H9 (cell line): ENCODE data around the gene UBP1. TPM values are rescaled to one million over a fixed set of nuclear protein-coding genes. Genes with fewer than 3 reads are reported as not detected.

Experiments used
- DNase-seq: peaks from one replicate; pipeline ENCODE4 v3.0.0-alpha.2; 2017
- H2AFZ ChIP-seq: one replicate; pipeline ENCODE4 v1.6.1; 2013; ENCODE audit warnings: mild to moderate bottlenecking, low read length, control low read depth, moderate library complexity
- H2AK5ac ChIP-seq: 2 replicates; pipeline ENCODE4 v1.6.1; 2013; ENCODE audit warnings: low read length, control low read depth, mixed read lengths; ENCODE audit not compliant: insufficient read length
- H2BK120ac ChIP-seq: one replicate; pipeline ENCODE4 v1.6.1; 2013; ENCODE audit warnings: low read depth, mild to moderate bottlenecking, low read length, control low read depth, inconsistent platforms; ENCODE audit not compliant: poor library complexity, severe bottlenecking
- H2BK12ac ChIP-seq: 2 replicates; pipeline ENCODE4 v1.6.1; 2013; ENCODE audit warnings: low read length, control low read depth, mixed read lengths, low read depth; ENCODE audit not compliant: insufficient read length
- H2BK15ac ChIP-seq: 2 replicates; pipeline ENCODE4 v1.6.1; 2013; ENCODE audit warnings: low read depth, low read length, control low read depth
- H2BK20ac ChIP-seq: one replicate; pipeline ENCODE4 v1.6.1; 2013; ENCODE audit warnings: low read depth, mild to moderate bottlenecking, low read length, control low read depth, inconsistent platforms; ENCODE audit not compliant: poor library complexity, severe bottlenecking
- H2BK5ac ChIP-seq: 2 replicates; pipeline ENCODE4 v1.6.1; 2013; ENCODE audit warnings: low read length, control low read depth, mixed read lengths; ENCODE audit not compliant: insufficient read length
- H3K14ac ChIP-seq: 2 replicates; pipeline ENCODE4 v1.6.1; 2013; ENCODE audit warnings: low read length, control low read depth; ENCODE audit not compliant: insufficient read depth
- H3K18ac ChIP-seq: 2 replicates; pipeline ENCODE4 v1.6.1; 2013; ENCODE audit warnings: low read depth, mild to moderate bottlenecking, mixed read lengths, low read length, control low read depth; ENCODE audit not compliant: insufficient read length
- H3K23ac ChIP-seq: 2 replicates; pipeline ENCODE4 v1.6.1; 2013; ENCODE audit warnings: low read length, control low read depth, mixed read lengths, low read depth; ENCODE audit not compliant: insufficient read length
- H3K23me2 ChIP-seq: 2 replicates; pipeline ENCODE4 v1.6.1; 2013; ENCODE audit warnings: low read depth, mild to moderate bottlenecking, mixed read lengths, low read length, control low read depth; ENCODE audit not compliant: insufficient read length, poor library complexity, severe bottlenecking
- H3K27ac ChIP-seq: 2 replicates; pipeline ENCODE4 v1.5.1; 2013; ENCODE audit warnings: low read length, control low read depth, mixed read lengths, low read depth; ENCODE audit not compliant: insufficient read length
- H3K27me3 ChIP-seq: 2 replicates; pipeline ENCODE4 v1.6.1; 2013; ENCODE audit warnings: low read length, control low read depth, inconsistent platforms; ENCODE audit not compliant: insufficient read depth
- H3K4ac ChIP-seq: 2 replicates; pipeline ENCODE4 v1.6.1; 2013; ENCODE audit warnings: low read depth, mild to moderate bottlenecking, control low read depth, inconsistent platforms, low read length, moderate library complexity
- H3K4me1 ChIP-seq: 2 replicates; pipeline ENCODE4 v1.6.1; 2013; ENCODE audit warnings: low read length, control low read depth, inconsistent platforms; ENCODE audit not compliant: insufficient read depth
- H3K4me2 ChIP-seq: 2 replicates; pipeline ENCODE4 v1.6.1; 2013; ENCODE audit warnings: low read length, control low read depth, mixed read lengths; ENCODE audit not compliant: insufficient read length, insufficient read depth
- H3K56ac ChIP-seq: 2 replicates; pipeline ENCODE4 v1.6.1; 2013; ENCODE audit warnings: low read depth, mild to moderate bottlenecking, mixed read lengths, low read length, control low read depth; ENCODE audit not compliant: insufficient read length
- H3K79me1 ChIP-seq: 2 replicates; pipeline ENCODE4 v1.6.1; 2013; ENCODE audit warnings: low read depth, mild to moderate bottlenecking, moderate library complexity, low read length, control low read depth, inconsistent platforms; ENCODE audit not compliant: insufficient read depth, poor library complexity, severe bottlenecking
- H3K79me2 ChIP-seq: 2 replicates; pipeline ENCODE4 v1.6.1; 2013; ENCODE audit warnings: low read length, control low read depth, inconsistent platforms; ENCODE audit not compliant: insufficient read depth
- H3K9ac ChIP-seq: 2 replicates; pipeline ENCODE4 v1.6.1; 2013; ENCODE audit warnings: low read length, control low read depth, mixed read lengths; ENCODE audit not compliant: insufficient read length; ENCODE audit errors: extremely low read depth
- H3K9me3 ChIP-seq: one replicate; pipeline ENCODE4 v1.6.1; 2013; ENCODE audit warnings: low read depth, low read length, inconsistent platforms; ENCODE audit not compliant: control insufficient read depth
- H3T11ph ChIP-seq: one replicate; pipeline ENCODE4 v1.6.1; 2013; ENCODE audit warnings: mild to moderate bottlenecking, low read length, control low read depth, inconsistent platforms
- H4K20me1 ChIP-seq: one replicate; pipeline ENCODE4 v1.6.1; 2013; ENCODE audit not compliant: control insufficient read depth, insufficient read length, insufficient read depth
- H4K5ac ChIP-seq: 2 replicates; pipeline ENCODE4 v1.6.1; 2013; ENCODE audit warnings: low read depth, mild to moderate bottlenecking, mixed read lengths, low read length, control low read depth; ENCODE audit not compliant: insufficient read length
- H4K8ac ChIP-seq: replicated peaks from 2 replicates; pipeline ENCODE4 v1.6.1; 2013; ENCODE audit warnings: low read length, control low read depth, mixed read lengths, low read depth; ENCODE audit not compliant: insufficient read length
- H4K91ac ChIP-seq: 2 replicates; pipeline ENCODE4 v1.6.1; 2013; ENCODE audit warnings: low read depth, mild to moderate bottlenecking, moderate library complexity, mixed read lengths, low read length, control low read depth; ENCODE audit not compliant: insufficient read length
- H3K27ac Mint-ChIP-seq, 3 experiments: 2 replicates in 2 of 3; 3 replicates in 1 of 3; pipeline ENCODE4 v1.8.0; 2020 to 2021; ENCODE audit warnings: mixed read lengths in 3 of 3, mild to moderate bottlenecking in 1 of 3, moderate library complexity in 1 of 3
- H3K27me3 Mint-ChIP-seq: 2 replicates; pipeline ENCODE4 v1.8.0; 2021; ENCODE audit warnings: low read depth, mild to moderate bottlenecking, moderate library complexity, mixed read lengths
- H3K36me3 Mint-ChIP-seq, 3 experiments: 2 replicates in 2 of 3; 3 replicates in 1 of 3; pipeline ENCODE4 v1.8.0; 2020 to 2021; ENCODE audit warnings: low read depth in 3 of 3, mixed read lengths in 3 of 3; ENCODE audit not compliant: insufficient read depth in 1 of 3
- H3K4me1 Mint-ChIP-seq, 2 experiments: 2 replicates each; pipeline ENCODE4 v1.8.0; 2020; ENCODE audit warnings: mixed read lengths in 2 of 2
- H3K4me3 Mint-ChIP-seq, 2 experiments: 2 replicates in 1 of 2; 3 replicates in 1 of 2; pipeline ENCODE4 v1.8.0; 2020 to 2021; ENCODE audit warnings: mild to moderate bottlenecking in 2 of 2, mixed read lengths in 2 of 2, moderate library complexity in 1 of 2
- H3K9me3 Mint-ChIP-seq, 2 experiments: 2 replicates in 1 of 2; 3 replicates in 1 of 2; pipeline ENCODE4 v1.8.0; 2020; ENCODE audit warnings: mild to moderate bottlenecking in 2 of 2, mixed read lengths in 2 of 2, moderate library complexity in 1 of 2
- CTCF ChIP-seq: fragments of 200-600 bp; sonication (generic); conservative IDR thresholded peaks from 3 replicates; pipeline ENCODE4 v1.8.0; 2021; ENCODE audit warnings: antibody characterized with exemption, mild to moderate bottlenecking
- WGBS: extraction: QIAGEN DNeasy Blood & Tissue Kit; methylation state at CpG from one replicate; pipeline ENCODE4 v1.1.7; 2013; ENCODE audit warnings: missing lambda C conversion rate, low lambda C conversion rate, mixed read lengths; ENCODE audit not compliant: insufficient read length; ENCODE audit errors: extremely low coverage; 5-methylcytosine and 5-hydroxymethylcytosine counted together
- total RNA-seq: library from RNA; stranded (reverse); gene quantifications from 2 replicates; pipeline ENCODE4 v1.2.1, GENCODE V29; 2021

UBP1 gene
- total RNA-seq, 1 experiment from 2014 or later: 103 TPM

GRCh38 chr3:33473813-33474212 lies 33.6 kb upstream of the UBP1 start:
- Histone ChIP-seq H3K23ac (no peak overlapping the region), H4K91ac (no peak overlapping the region), H3K4me2 (no peak overlapping the region), H3K27me3 (no peaks in the 10 kb centered on the region), H2BK15ac (no peak overlapping the region), H3K14ac (no peak overlapping the region), H2BK20ac (no peak overlapping the region), H3K79me2 (no peaks in the 10 kb centered on the region), H2BK12ac (no peak overlapping the region), H4K5ac (no peak overlapping the region), H3K4ac (no peak overlapping the region), H3K9me3 (no peaks in the 10 kb centered on the region), H2AFZ (no peak overlapping the region), H4K8ac (no peak overlapping the region), H4K20me1 (no peaks in the 10 kb centered on the region), H3K56ac (no peak overlapping the region), H3K27ac (no peak overlapping the region), H3T11ph (no peak overlapping the region), H3K18ac (no peak overlapping the region), H3K9ac (no peak overlapping the region), H3K23me2 (no peaks in the 10 kb centered on the region), H3K79me1 (no peaks in the 10 kb centered on the region), H3K4me1 (no peaks in the 10 kb centered on the region), H2AK5ac (no peak overlapping the region), H2BK120ac (no peak overlapping the region), H2BK5ac (no peak overlapping the region)
- no peak overlapping the region for H3K4me3 Mint-ChIP-seq
- 0 out of 4 replicates have a peak, but pooled peaks cover 3% of the 10 kb centered on the region in 2 experiments for H3K4me1 Mint-ChIP-seq
- H3K27me3 Mint-ChIP-seq: no peaks in the 10 kb centered on the region
- TF ChIP-seq CTCF: no peak
- WGBS: no CpG with 5 or more reads among the region's 2 CpGs
- H3K36me3 Mint-ChIP-seq: peaks cover 0 to 10% (median under 1%) of the 10 kb centered on the region in 3 experiments; a peak in 3 of 7 replicates
- no peak overlapping the region for H3K27ac Mint-ChIP-seq
- peaks cover 3 to 5% of the 10 kb centered on the region in 2 experiments; a peak in 4 of 5 replicates for H3K9me3 Mint-ChIP-seq
- DNase-seq: no peak
